H1 (cell line): ENCODE data around the gene DARS2. TPM values are rescaled to one million over a fixed set of nuclear protein-coding genes. Genes with fewer than 3 reads are reported as not detected.
A peak's percentile ranks its signal among the peaks of the same experiment; 100 is the strongest.
"Not testable (repeated sequence)": the region's sequence is repeated elsewhere in the genome, so short reads cannot be mapped to it uniquely, and the experiment has no call there.

Experiments used
- CTCF ChIA-PET: fragments of 300-600 bp; sonication (Branson Sonifier 250); formaldehyde crosslinking; loops from one replicate; lab custom pipeline; 2021; ENCODE audit not compliant: partially characterized antibody; lab: Charles Lee
- POLR2A ChIA-PET: fragments of 300-600 bp; sonication (Branson Sonifier 250); formaldehyde crosslinking; loops from one replicate; lab custom pipeline; 2021; ENCODE audit warnings: inconsistent platforms; ENCODE audit not compliant: partially characterized antibody; lab: Charles Lee
- DNase-seq, 2 experiments: peaks; one replicate each; pipeline versions ENCODE4 v3.0.0 to v3.0.0-alpha.2; 2010 to 2022; ENCODE audit warnings: low spot score in 2 of 2, low read depth in 1 of 2, mixed read lengths in 1 of 2
- FAIRE-seq: peaks from 2 replicates; lab custom pipeline; 2011; peaks lifted over from hg19 to GRCh38; lab: Jason Lieb, UNC
- H2AFZ ChIP-seq: 2 replicates; pipeline ENCODE4 v1.8.1; 2012; ENCODE audit warnings: low read length, inconsistent platforms
- H2AK5ac ChIP-seq: 2 replicates; pipeline ENCODE4 v1.6.1; 2013; ENCODE audit warnings: low read depth, low read length
- H2BK120ac ChIP-seq: replicated peaks from 2 replicates; pipeline ENCODE3; 2013; ENCODE audit warnings: low read depth, low read length, inconsistent platforms
- H2BK12ac ChIP-seq: 2 replicates; pipeline ENCODE4 v1.6.1; 2013; ENCODE audit warnings: low read depth, low read length
- H2BK15ac ChIP-seq: 2 replicates; pipeline ENCODE4 v1.6.1; 2013; ENCODE audit warnings: low read length
- H2BK20ac ChIP-seq: 2 replicates; pipeline ENCODE4 v1.6.1; 2013; ENCODE audit warnings: low read length
- H2BK5ac ChIP-seq: 2 replicates; pipeline ENCODE4 v1.6.1; 2013; ENCODE audit warnings: low read depth, low read length
- H3K14ac ChIP-seq: 2 replicates; pipeline ENCODE4 v1.6.1; 2013; ENCODE audit warnings: inconsistent platforms; ENCODE audit not compliant: insufficient read length
- H3K18ac ChIP-seq: 2 replicates; pipeline ENCODE4 v1.6.1; 2013; ENCODE audit warnings: low read length; ENCODE audit errors: extremely low read depth
- H3K23ac ChIP-seq: 2 replicates; pipeline ENCODE4 v1.6.1; 2013; ENCODE audit warnings: inconsistent platforms; ENCODE audit not compliant: insufficient read length
- H3K23me2 ChIP-seq: 2 replicates; pipeline ENCODE4 v1.6.1; 2013; ENCODE audit warnings: low read depth, low read length
- H3K27ac ChIP-seq: 2 replicates; pipeline ENCODE4 v1.6.1; 2011; ENCODE audit warnings: low read depth, low read length, inconsistent platforms
- H3K27me3 ChIP-seq, 4 experiments: replicated peaks in 1 of 4; 1 replicate in 1 of 4; 2 replicates in 3 of 4; pipeline versions ENCODE4 v1.6.1 to v1.8.1; 2011 to 2013; ENCODE audit warnings: low read length in 3 of 4, mild to moderate bottlenecking in 3 of 4, inconsistent platforms in 2 of 4, mixed read lengths in 2 of 4, moderate library complexity in 1 of 4; ENCODE audit not compliant: control insufficient read depth in 3 of 4, insufficient read depth in 3 of 4; ENCODE audit errors: extremely low read depth in 1 of 4
- H3K36me3 ChIP-seq, 4 experiments: 2 replicates each; pipeline versions ENCODE4 v1.6.1 to v1.8.1; 2011 to 2013; ENCODE audit warnings: mild to moderate bottlenecking in 4 of 4, low read length in 3 of 4, moderate library complexity in 2 of 4, control low read depth in 1 of 4, inconsistent platforms in 1 of 4; ENCODE audit not compliant: insufficient read depth in 4 of 4, control insufficient read depth in 2 of 4
- H3K4ac ChIP-seq: replicated peaks from 2 replicates; pipeline ENCODE3; 2013; ENCODE audit warnings: low read length, low read depth, mixed read lengths, inconsistent platforms; ENCODE audit not compliant: insufficient read length
- H3K4me1 ChIP-seq, 4 experiments: replicated peaks in 1 of 4; 1 replicate in 1 of 4; 2 replicates in 3 of 4; pipeline versions ENCODE4 v1.6.1 to v1.8.1; 2011 to 2013; ENCODE audit warnings: low read length in 3 of 4, inconsistent platforms in 2 of 4, mixed read lengths in 1 of 4; ENCODE audit not compliant: insufficient read depth in 4 of 4, control insufficient read depth in 3 of 4
- H3K4me2 ChIP-seq, 2 experiments: 2 replicates each; pipeline versions ENCODE4 v1.6.1 to v1.8.1; 2011 to 2013; ENCODE audit warnings: low read depth in 2 of 2, low read length in 2 of 2, control low read depth in 1 of 2, inconsistent platforms in 1 of 2, mild to moderate bottlenecking in 1 of 2; ENCODE audit not compliant: insufficient read depth in 1 of 2
- H3K4me3 ChIP-seq, 4 experiments: fragments of 200-600, 300-600 bp in 1 of 4; sonication (generic), shearing (Covaris generic), sonication (Bioruptor Twin) in 1 of 4; 2 replicates each; pipeline versions ENCODE4 v1.5.1 to v1.8.1; 2011 to 2016; ENCODE audit warnings: low read length in 4 of 4, low read depth in 3 of 4, control low read depth in 2 of 4, inconsistent platforms in 2 of 4, mild to moderate bottlenecking in 2 of 4, mixed read lengths in 1 of 4, moderate library complexity in 1 of 4; ENCODE audit not compliant: insufficient read depth in 2 of 4; ENCODE audit errors: extremely low read depth in 1 of 4
- H3K56ac ChIP-seq: replicated peaks from 2 replicates; pipeline ENCODE3; 2013; ENCODE audit warnings: low read depth, mild to moderate bottlenecking, mixed read lengths, low read length, inconsistent platforms; ENCODE audit not compliant: insufficient read length
- H3K79me1 ChIP-seq: 2 replicates; pipeline ENCODE4 v1.6.1; 2013; ENCODE audit warnings: low read depth, low read length, control low read depth
- H3K79me2 ChIP-seq, 2 experiments: 2 replicates each; pipeline versions ENCODE4 v1.6.1 to v1.8.1; 2012 to 2013; ENCODE audit warnings: low read length in 2 of 2, mild to moderate bottlenecking in 2 of 2, inconsistent platforms in 1 of 2; ENCODE audit not compliant: insufficient read depth in 2 of 2, control insufficient read depth in 1 of 2
- H3K9ac ChIP-seq, 4 experiments: replicated peaks in 1 of 4; 1 replicate in 1 of 4; 2 replicates in 3 of 4; pipeline versions ENCODE4 v1.6.1 to v1.8.1; 2011 to 2013; ENCODE audit warnings: low read depth in 3 of 4, low read length in 3 of 4, control low read depth in 2 of 4, mild to moderate bottlenecking in 2 of 4, moderate library complexity in 2 of 4, inconsistent platforms in 1 of 4; ENCODE audit errors: extremely low read depth in 1 of 4
- H3K9me3 ChIP-seq, 2 experiments: 2 replicates each; pipeline versions ENCODE4 v1.6.1 to v1.8.1; 2012 to 2013; ENCODE audit warnings: mild to moderate bottlenecking in 2 of 2, moderate library complexity in 2 of 2, control low read depth in 1 of 2, inconsistent platforms in 1 of 2, low read depth in 1 of 2, low read length in 1 of 2, mixed read lengths in 1 of 2; ENCODE audit not compliant: insufficient read depth in 2 of 2
- H4K20me1 ChIP-seq, 2 experiments: replicated peaks in 1 of 2; 2 replicates each; pipeline versions ENCODE3 to v1.8.1; 2011 to 2013; ENCODE audit warnings: inconsistent platforms in 2 of 2, low read length in 2 of 2, mild to moderate bottlenecking in 1 of 2; ENCODE audit not compliant: insufficient read depth in 2 of 2, control insufficient read depth in 1 of 2
- H4K5ac ChIP-seq: 2 replicates; pipeline ENCODE4 v1.6.1; 2013; ENCODE audit warnings: low read length, low read depth, mixed read lengths, inconsistent platforms; ENCODE audit not compliant: insufficient read length
- H4K8ac ChIP-seq: 2 replicates; pipeline ENCODE4 v1.8.0; 2013; ENCODE audit warnings: mild to moderate bottlenecking, moderate library complexity, low read length, inconsistent platforms; ENCODE audit not compliant: insufficient read depth; ENCODE audit errors: extremely low read depth
- H4K91ac ChIP-seq: replicated peaks from 2 replicates; pipeline ENCODE3; 2013; ENCODE audit warnings: low read length, mixed read lengths, inconsistent platforms; ENCODE audit not compliant: insufficient read length
- POLR2A ChIP-seq, 2 experiments: IDR thresholded peaks; 1 replicate in 1 of 2; 2 replicates in 1 of 2; pipeline ENCODE4 v1.6.1; 2011; ENCODE audit warnings: low read depth in 2 of 2, low read length in 2 of 2, mild to moderate bottlenecking in 2 of 2; ENCODE audit errors: control extremely low read depth in 1 of 2
- POLR2AphosphoS5 ChIP-seq: IDR thresholded peaks from 2 replicates; pipeline ENCODE4 v1.6.1; 2011; ENCODE audit warnings: low read depth, low read length
- SP4 ChIP-seq: IDR thresholded peaks from 2 replicates; pipeline ENCODE4 v1.6.1; 2012; ENCODE audit warnings: low read length, inconsistent platforms
- TBP ChIP-seq: IDR thresholded peaks from 2 replicates; pipeline ENCODE4 v1.6.1; 2011; ENCODE audit warnings: low read depth, low read length, improper control_type of control experiment
- WGBS, 2 experiments: shearing (Covaris generic) in 1 of 2; methylation state at CpG; one replicate each; pipeline versions ENCODE4 v1.1.6 to v1.1.7; 2013 to 2015; ENCODE audit warnings: low lambda C conversion rate in 2 of 2, mixed read lengths in 2 of 2, inconsistent platforms in 1 of 2, low coverage in 1 of 2, missing lambda C conversion rate in 1 of 2; ENCODE audit not compliant: insufficient replicate concordance in 2 of 2, insufficient coverage in 1 of 2, insufficient read length in 1 of 2; ENCODE audit errors: extremely low coverage in 1 of 2, missing lambda C conversion rate in 1 of 2; 5-methylcytosine and 5-hydroxymethylcytosine counted together
- polyA plus RNA-seq, 7 experiments: library from polyadenylated mRNA; depleted of rRNA in 3 of 7; stranded (reverse) in 5 of 7; unstranded in 2 of 7; fragments of >200 nt in 5 of 7; fragments of 200-250 nt in 2 of 7; gene quantifications; 1 replicate in 5 of 7; 2 replicates in 1 of 7; 4 replicates in 1 of 7; pipeline versions ENCODE4 v1.2.1 to v1.2.3, GENCODE V29; 2011 to 2013; ENCODE audit warnings: missing spikeins in 2 of 7, mixed read lengths in 2 of 7
- total RNA-seq: library from RNA; stranded (reverse); fragmentation: NEBNext Ultra II Directional; extraction: Animal tissue kit (Norgen Biotek cat#: 25700); gene quantifications from 2 replicates; pipeline ENCODE4 v1.2.1, GENCODE V29; 2021

The DARS2 gene
- total and polyA plus RNA-seq, 2 of the 8 experiments (the other 6 are each of a cell fraction or from before 2014, with no cell fraction given) = 21.0 to 35.2 TPM

- not testable (repeated sequence) for H3K23me2 ChIP-seq, FAIRE-seq, H4K20me1 ChIP-seq, H3K23ac ChIP-seq, H3K56ac ChIP-seq, H3K9me3 ChIP-seq, H3K27me3 ChIP-seq, H3K79me1 ChIP-seq, H3K9ac ChIP-seq, H3K4ac ChIP-seq, H3K18ac ChIP-seq, H3K4me1 ChIP-seq, H4K5ac ChIP-seq, H4K91ac ChIP-seq, H2AK5ac ChIP-seq, H4K8ac ChIP-seq, H2BK12ac ChIP-seq, H2BK15ac ChIP-seq, H2BK20ac ChIP-seq, H2AFZ ChIP-seq, H2BK120ac ChIP-seq, H3K14ac ChIP-seq, H3K4me2 ChIP-seq, H3K27ac ChIP-seq, H3K4me3 ChIP-seq
- Histone ChIP-seq H3K79me2 (peaks cover 0 to 27% of the 10 kb centered on the region in 2 experiments; a peak in 3 of 4 replicates), H3K36me3 (peaks cover 27 to 63% (median 51%) of the 10 kb centered on the region in 4 experiments), H2BK5ac (peak overlapping the region; percentile 15; the same call in 1 of the 2 replicates)
- DNase-seq = peak in 1 of 2 experiments; percentile 67
- ChIA-PET CTCF (interaction anchor here (1.3 kb wide), 1 partner anchor 431 kb away, joined by 3 read pairs; no protein-coding TSS in a partner anchor), POLR2A (interaction anchor here (0.7 to 13.3 kb wide), 25 partner anchors 13 to 432 kb away, joined by 3 to 475 read pairs (median 4); partner anchors contain the start of genes CENPL, DARS2 and KLHL20)
- WGBS, 2 experiments = 46% methylated on average over 13 of the region's 13 CpGs; no CpG with 5 or more reads in 1 of the 2 experiments
- peak; percentile 78 to 91 for TF ChIP-seq POLR2A (IDR thresholded peaks at IDR 0.05; ENCODE audit: control extremely low read depth in 1 of 2, low read depth in 2 of 2, low read length in 2 of 2)
- 0 out of 2 replicates have a peak, but pooled peaks have one; percentile 25 for TF ChIP-seq TBP
- peak; percentile 97 for TF ChIP-seq POLR2AphosphoS5
- TF ChIP-seq SP4 = 0 out of 2 replicates have a peak, but pooled peaks have one; percentile 13
These were observed 37.8 kb downstream of the DARS2 start for GRCh38 chr1:173862146-173862768.
